Prostate gland (tissue), 2 donors: ENCODE data around the gene ANG. TPM values are rescaled to one million over a fixed set of nuclear protein-coding genes. Genes with fewer than 3 reads are reported as not detected.
"Not testable (repeated sequence)": the region's sequence is repeated elsewhere in the genome, so short reads cannot be mapped to it uniquely, and the experiment has no call there.

ENCODE experiments used
- DNase-seq: peaks from one replicate; pipeline ENCODE4 v3.0.0-alpha.2; 2019; ENCODE audit warnings: low spot score
- H3K27ac ChIP-seq, 2 donors: fragments of 200-600 bp; sonication (generic); 2 replicates each; pipeline ENCODE4 v1.5.1; 2017 to 2019
- H3K27me3 ChIP-seq: fragments of 200-600 bp; sonication (generic); replicated peaks from 2 replicates; pipeline ENCODE4 v1.5.1; 2019; ENCODE audit not compliant: insufficient read depth
- H3K36me3 ChIP-seq, 2 donors: fragments of 200-600 bp; sonication (generic); 1 replicate in 1 of 2; 2 replicates in 1 of 2; pipeline versions ENCODE4 v1.5.1 to v1.8.1; 2017 to 2019
- H3K4me1 ChIP-seq: fragments of 200-600 bp; sonication (generic); replicated peaks from 2 replicates; pipeline ENCODE4 v1.5.1; 2019
- H3K4me3 ChIP-seq, 2 donors: fragments of 200-600 bp; sonication (generic); 2 replicates each; pipeline ENCODE4 v1.5.1; 2017 to 2019
- H3K9me3 ChIP-seq: fragments of 200-600 bp; sonication (generic); 2 replicates; pipeline ENCODE4 v1.5.1; 2017
- CTCF ChIP-seq, 4 experiments: fragments of 200-600 bp in 2 of 4; fragments of 450-650 bp in 2 of 4; sonication (generic) in 2 of 4; IDR thresholded peaks; 1 replicate in 3 of 4; 2 replicates in 1 of 4; pipeline ENCODE4 v1.5.1; 2016 to 2019; ENCODE audit warnings: antibody characterized with exemption in 4 of 4, mild to moderate bottlenecking in 2 of 4, moderate library complexity in 2 of 4
- POLR2A ChIP-seq: fragments of 450-650 bp; IDR thresholded peaks from one replicate; pipeline ENCODE4 v1.6.1; 2016; ENCODE audit warnings: antibody characterized with exemption, mild to moderate bottlenecking
- POLR2AphosphoS5 ChIP-seq: sonication (generic); formaldehyde crosslinking; IDR thresholded peaks from one replicate; pipeline ENCODE4 v1.6.1; 2017; ENCODE audit warnings: antibody characterized with exemption
- WGBS: methylation state at CpG from one replicate; pipeline ENCODE4 v1.1.5; 2018; 5-methylcytosine and 5-hydroxymethylcytosine counted together
- intact Hi-C: fragments of 100-400 bp; cut with DNase I; formaldehyde crosslinking; loops from one replicate; pipeline ENCODE4 v1.14.2; 2022
- total RNA-seq, 2 donors: library from RNA; depleted of rRNA; stranded (reverse); fragments of >200 nt; gene quantifications; one replicate each; pipeline ENCODE4 v1.1.0, GENCODE V29; 2016

Gene ANG
- total RNA-seq, 2 donors from 2014 or later, result 58.6 to 78.2 TPM

GRCh38 chr14:20714593-20715250 lies 26.2 kb downstream of the ANG start:
- peak; percentile 75 for TF ChIP-seq POLR2AphosphoS5
- no peak for TF ChIP-seq POLR2A
- Histone ChIP-seq H3K27me3 (no peaks in the 10 kb centered on the region), H3K4me1 (peaks cover 2% of the 10 kb centered on the region), H3K4me3 (no peak overlapping the region), H3K36me3 (no peaks in the 10 kb centered on the region), H3K9me3 (no peaks in the 10 kb centered on the region), H3K27ac (peak overlapping the region in 1 of 2 donors; percentile 47)
- intact Hi-C loops, result no loop called here
- peak; percentile 82 for DNase-seq
- 12% methylated on average over 4 of the region's 4 CpGs for WGBS

- TF ChIP-seq POLR2AphosphoS5 (peak; percentile 48), CTCF (IDR thresholded peaks at IDR 0.05) (no peak), POLR2A (no peak)
- no peaks in the 10 kb centered on the region for H3K9me3 ChIP-seq
- DNase-seq, result peak; percentile 16
- peak overlapping the region in 1 of 2 donors; percentile 40 for H3K27ac ChIP-seq
- no peak overlapping the region for H3K4me3 ChIP-seq
- intact Hi-C loops, result no loop called here
- peaks cover 2% of the 10 kb centered on the region for H3K4me1 ChIP-seq
- H3K27me3 ChIP-seq, result no peaks in the 10 kb centered on the region
- no peaks in the 10 kb centered on the region for H3K36me3 ChIP-seq
- 45% methylated on average over 4 of the region's 4 CpGs for WGBS
Observed at GRCh38 chr14:20719777-20720176, 31.2 kb downstream of the ANG start.

DNA sequence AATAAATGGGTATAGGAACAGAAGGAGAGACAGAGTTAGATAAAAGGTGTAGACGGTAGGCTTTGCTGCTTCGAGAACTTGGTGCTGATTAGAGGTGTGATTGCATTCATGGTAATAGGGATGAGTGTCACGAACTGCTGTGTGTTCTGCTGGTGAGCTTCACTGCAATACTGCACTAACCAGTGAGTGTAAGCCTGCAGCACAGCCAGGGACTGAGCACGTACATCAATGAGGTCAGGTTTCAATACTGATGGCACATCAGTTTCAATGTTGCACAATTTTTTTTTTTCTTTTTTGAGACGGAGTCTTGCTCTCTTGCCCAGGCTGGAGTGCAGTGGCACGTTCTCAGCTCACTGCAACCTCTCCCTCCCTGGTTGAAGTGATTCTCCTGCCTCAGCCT lies 32.2 kb downstream of the ANG start:
- 90% methylated on average over 6 of the region's 6 CpGs for WGBS
- Histone ChIP-seq H3K36me3 (no peaks in the 10 kb centered on the region), H3K4me1 (no peaks in the 10 kb centered on the region), H3K27ac (no peak overlapping the region), H3K9me3 (no peaks in the 10 kb centered on the region), H3K27me3 (no peaks in the 10 kb centered on the region), H3K4me3 (no peak overlapping the region)
- DNase-seq, result no peak
- TF ChIP-seq POLR2A (no peak), POLR2AphosphoS5 (no peak), CTCF (IDR thresholded peaks at IDR 0.05) (no peak)
- intact Hi-C loops, result no loop called here

DNA sequence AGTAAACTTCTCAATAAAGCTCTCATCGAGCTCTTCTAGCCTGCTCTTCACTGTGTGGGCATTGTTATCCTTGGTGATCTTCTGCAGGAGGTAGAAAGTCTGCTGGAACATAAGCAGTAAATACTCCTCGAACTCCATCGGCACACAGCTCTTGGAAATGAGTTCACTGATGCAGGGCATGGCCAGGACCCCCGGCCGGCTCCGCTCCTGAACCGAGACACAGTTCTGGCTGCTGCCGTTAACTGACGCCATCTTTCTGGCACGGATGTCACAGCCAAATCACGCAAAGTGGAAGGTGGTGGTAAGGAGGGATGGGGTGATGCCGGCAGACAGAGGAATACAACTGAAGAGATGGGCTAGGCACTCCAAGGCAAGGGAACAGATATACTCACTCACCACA lies 33.5 kb downstream of the ANG start:
- Histone ChIP-seq H3K36me3 (no peaks in the 10 kb centered on the region), H3K27ac (no peak overlapping the region), H3K4me3 (no peak overlapping the region), H3K4me1 (no peaks in the 10 kb centered on the region), H3K27me3 (no peaks in the 10 kb centered on the region), H3K9me3 (no peaks in the 10 kb centered on the region)
- no peak for DNase-seq
- WGBS, result 96% methylated on average over 12 of the region's 12 CpGs
- intact Hi-C loops, result no loop called here
- TF ChIP-seq POLR2A (no peak), CTCF (IDR thresholded peaks at IDR 0.05) (no peak), POLR2AphosphoS5 (no peak)

GRCh38 chr14:20723488-20723887 lies 34.9 kb downstream of the ANG start:
- H3K4me1 ChIP-seq, result no peaks in the 10 kb centered on the region
- H3K36me3 ChIP-seq, result no peaks in the 10 kb centered on the region
- no peaks in the 10 kb centered on the region for H3K9me3 ChIP-seq
- intact Hi-C loops, result no loop called here
- TF ChIP-seq POLR2A, result no peak
- WGBS, result 49% methylated on average over 28 of the region's 28 CpGs
- H3K4me3 ChIP-seq, result no peak overlapping the region
- no peaks in the 10 kb centered on the region for H3K27me3 ChIP-seq
- DNase-seq, result no peak
- H3K27ac ChIP-seq, result no peak overlapping the region

DNA sequence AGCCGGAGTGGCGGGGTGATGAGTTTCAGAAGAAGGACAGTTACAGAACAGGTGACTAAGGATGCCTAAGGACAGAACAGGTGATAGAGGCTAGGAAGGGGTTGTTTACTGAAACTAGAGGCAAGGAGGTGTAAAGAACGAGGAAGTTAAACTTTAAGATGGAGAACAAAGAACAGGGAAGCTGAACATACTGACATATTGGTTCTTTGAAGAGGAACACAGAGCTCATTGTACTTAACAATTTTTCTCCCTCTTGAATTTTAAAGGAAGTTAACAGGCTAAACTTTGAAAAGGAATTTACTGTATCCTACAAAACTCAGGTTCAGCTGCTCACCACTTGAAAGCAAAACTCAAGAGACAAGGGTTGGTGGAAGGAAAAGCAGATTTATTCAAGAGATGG lies 37.6 kb downstream of the ANG start:
- WGBS, result 78% methylated on average over 3 of the region's 3 CpGs
- H3K9me3 ChIP-seq, H3K27ac ChIP-seq, DNase-seq, H3K4me1 ChIP-seq, intact Hi-C loops, H3K36me3 ChIP-seq, H3K4me3 ChIP-seq, H3K27me3 ChIP-seq: not testable (repeated sequence)
